ENCODE results near the gene ACIN1.

Gene ACIN1

GRCh38 chr14:23076785-23077408 lies 18.0 kb downstream of the ACIN1 start:
- no peak for DNase-seq

GRCh38 chr14:23074906-23075305 lies 20.0 kb downstream of the ACIN1 start:
- DNase-seq = no peak

GRCh38 chr14:23071921-23072539 lies 22.9 kb downstream of the ACIN1 start:
- no peak for DNase-seq

- no peak for DNase-seq
Observed at GRCh38 chr14:23071244-23071920, 23.6 kb downstream of the ACIN1 start.

GRCh38 chr14:23070262-23071129 lies 24.4 kb downstream of the ACIN1 start:
- DNase-seq = no peak

GRCh38 chr14:23069413-23069806 lies 25.5 kb downstream of the ACIN1 start:
- DNase-seq = no peak

GRCh38 chr14:23068789-23069412 lies 26.0 kb downstream of the ACIN1 start:
- DNase-seq = no peak

- no peak for DNase-seq
Observed at GRCh38 chr14:23067847-23068788, 26.8 kb downstream of the ACIN1 start.

GRCh38 chr14:23066855-23067744 lies 27.8 kb downstream of the ACIN1 start:
- no peak for DNase-seq

- DNase-seq = no peak
Observed at GRCh38 chr14:23066368-23066767, 28.6 kb downstream of the ACIN1 start.

GRCh38 chr14:23063601-23064000 lies 31.3 kb downstream of the ACIN1 start:
- DNase-seq = no peak

GRCh38 chr14:23062002-23062401 lies 32.9 kb downstream of the ACIN1 start:
- DNase-seq = no peak

GRCh38 chr14:23060536-23061260 lies 34.2 kb downstream of the ACIN1 start:
- no peak for DNase-seq

GRCh38 chr14:23058654-23059504 lies 36.1 kb downstream of the ACIN1 start:
- DNase-seq = no peak

GRCh38 chr14:23057757-23058653 lies 36.9 kb downstream of the ACIN1 start:
- DNase-seq = no peak

- DNase-seq = no peak
Observed at GRCh38 chr14:23056956-23057756, 37.8 kb downstream of the ACIN1 start, which contains the start of gene CDH24. TSS of gene CDH24 (minus strand) at chr14:23057520. CDS start at chr14:23055733, 1,787 bp downstream.

All from NCI-H1436 treated with DMSO at 0.1 percent for 48 hours (cell line).